Measurements from ENCODE around the gene MRPL40. TPM values are rescaled to one million over a fixed set of nuclear protein-coding genes. Genes with fewer than 3 reads are reported as not detected.

The MRPL40 gene
- total RNA-seq, 1 donor from 2014 or later = 14.7 TPM

GRCh38 chr22:19396934-19397733 lies 35.2 kb upstream of the MRPL40 start:
- DNase-seq (ENCODE audit: low spot score in 2 of 2) = no peak
- H3K4me3 ChIP-seq = no peak overlapping the region
- no peaks in the 10 kb centered on the region for H3K9me3 ChIP-seq
- peaks cover 76 to 78% of the 10 kb centered on the region in 2 donors for H3K36me3 ChIP-seq
- no peak overlapping the region for H3K27ac ChIP-seq
- no peaks in the 10 kb centered on the region for H3K4me1 ChIP-seq
- no peaks in the 10 kb centered on the region for H3K27me3 ChIP-seq
- intact Hi-C loops (cut with DNase I) = no loop called here
- TF ChIP-seq CTCF (IDR thresholded peaks at IDR 0.05) = no peak

- H3K4me1 ChIP-seq = no peaks in the 10 kb centered on the region
- intact Hi-C loops (cut with DNase I) = no loop called here
- peaks cover 70 to 72% of the 10 kb centered on the region in 2 donors for H3K36me3 ChIP-seq
- no peak overlapping the region for H3K4me3 ChIP-seq
- DNase-seq (ENCODE audit: low spot score in 2 of 2) = no peak
- TF ChIP-seq CTCF (IDR thresholded peaks at IDR 0.05) = no peak
- no peak overlapping the region for H3K27ac ChIP-seq
- H3K27me3 ChIP-seq = no peaks in the 10 kb centered on the region
- H3K9me3 ChIP-seq = no peaks in the 10 kb centered on the region
Observed at GRCh38 chr22:19397734-19398104, 34.6 kb upstream of the MRPL40 start.

- Histone ChIP-seq H3K4me3 (no peak overlapping the region), H3K27me3 (no peaks in the 10 kb centered on the region), H3K36me3 (peaks cover 66 to 68% of the 10 kb centered on the region in 2 donors), H3K27ac (no peak overlapping the region), H3K9me3 (no peaks in the 10 kb centered on the region), H3K4me1 (no peaks in the 10 kb centered on the region)
- intact Hi-C loops (cut with DNase I) = no loop called here
- no peak for DNase-seq (ENCODE audit: low spot score in 2 of 2)
- no peak for TF ChIP-seq CTCF (IDR thresholded peaks at IDR 0.05)
Observed at GRCh38 chr22:19398206-19398605, 34.1 kb upstream of the MRPL40 start.

DNA sequence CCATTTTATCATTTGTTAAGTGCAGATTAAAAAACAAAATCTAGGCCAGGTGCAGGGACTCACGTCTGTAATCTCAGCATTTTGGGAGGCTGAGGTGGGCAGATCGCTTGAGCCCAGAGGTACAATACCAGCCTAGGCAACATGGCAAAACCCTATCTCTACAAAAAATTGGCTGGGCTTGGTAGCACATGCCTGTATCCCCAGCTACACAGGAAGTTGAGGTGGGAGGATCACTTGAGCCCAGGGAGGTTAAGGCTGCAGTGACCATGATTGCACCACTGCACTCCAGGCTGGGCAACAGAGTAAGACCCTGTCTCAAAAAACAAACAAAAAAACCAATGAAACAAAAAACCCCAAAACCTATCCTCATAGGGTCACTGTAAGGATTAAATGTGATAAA lies 33.7 kb upstream of the MRPL40 start:
- peaks cover 62 to 64% of the 10 kb centered on the region in 2 donors for H3K36me3 ChIP-seq

GRCh38 chr22:19400881-19401280 lies 31.5 kb upstream of the MRPL40 start:
- no peak for DNase-seq (ENCODE audit: low spot score in 2 of 2)
- intact Hi-C loops (cut with DNase I) = no loop called here

More for the DNA sequence above, 33.7 kb upstream of the MRPL40 start:
- Histone ChIP-seq H3K9me3 (no peaks in the 10 kb centered on the region), H3K4me3 (no peak overlapping the region), H3K27me3 (no peaks in the 10 kb centered on the region), H3K27ac (no peak overlapping the region), H3K4me1 (no peaks in the 10 kb centered on the region)
- TF ChIP-seq CTCF (IDR thresholded peaks at IDR 0.05) = no peak
- no peak for DNase-seq (ENCODE audit: low spot score in 2 of 2)
- intact Hi-C loops (cut with DNase I) = no loop called here

More at GRCh38 chr22:19400881-19401280, 31.5 kb upstream of the MRPL40 start:
- Histone ChIP-seq H3K4me1 (no peaks in the 10 kb centered on the region), H3K4me3 (no peak overlapping the region), H3K27ac (no peak overlapping the region), H3K27me3 (no peaks in the 10 kb centered on the region), H3K9me3 (no peaks in the 10 kb centered on the region), H3K36me3 (peaks cover 55% of the 10 kb centered on the region in 2 donors)
- TF ChIP-seq CTCF (IDR thresholded peaks at IDR 0.05) = no peak

All from ascending aorta (tissue), 2 donors.